IMR-90 (cell line): ENCODE results near the gene EML6.

Source experiments
- BHLHE40 ChIP-seq: fragments of 150-350 bp; IDR thresholded peaks from 2 replicates; pipeline ENCODE4 v1.6.1; 2016; ENCODE audit warnings: mild to moderate bottlenecking, low read depth, low read length
- CEBPB ChIP-seq: IDR thresholded peaks from 2 replicates; pipeline ENCODE4 v1.6.1; 2012; ENCODE audit warnings: low read depth, low read length, improper control_type of control experiment
- CHD1 ChIP-seq: IDR thresholded peaks from 2 replicates; pipeline ENCODE4 v1.6.1; 2012; ENCODE audit warnings: low read depth, low read length, improper control_type of control experiment
- FOS ChIP-seq: fragments of 150-350 bp; IDR thresholded peaks from 2 replicates; pipeline ENCODE4 v1.6.1; 2016; ENCODE audit warnings: low read depth, low read length
- MAFK ChIP-seq: IDR thresholded peaks from 2 replicates; pipeline ENCODE4 v1.6.1; 2012; ENCODE audit warnings: low read depth, low read length, improper control_type of control experiment
- MXI1 ChIP-seq: IDR thresholded peaks from 2 replicates; pipeline ENCODE4 v1.6.1; 2012; ENCODE audit warnings: low read depth, mild to moderate bottlenecking, low read length, moderate library complexity, borderline replicate concordance
- POLR2A ChIP-seq: IDR thresholded peaks from 2 replicates; pipeline ENCODE4 v1.6.1; 2012; ENCODE audit warnings: mild to moderate bottlenecking, low read depth, low read length
- RAD21 ChIP-seq: IDR thresholded peaks from 2 replicates; pipeline ENCODE4 v1.6.1; 2012; ENCODE audit warnings: low read length, improper control_type of control experiment
- RFX5 ChIP-seq: IDR thresholded peaks from 2 replicates; pipeline ENCODE4 v1.8.0; 2012; ENCODE audit warnings: low read depth, mild to moderate bottlenecking, low read length, moderate library complexity
- SMC3 ChIP-seq: fragments of 150-350 bp; IDR thresholded peaks from 2 replicates; pipeline ENCODE4 v1.6.1; 2016; ENCODE audit warnings: low read depth, mild to moderate bottlenecking, antibody characterized with exemption, low read length, moderate library complexity
- TF ChIP-seq, protein P1 (sequence below): conservative IDR thresholded peaks from 2 replicates; pipeline ENCODE4 v1.5.1; 2012; ENCODE audit warnings: mild to moderate bottlenecking, low read depth, low read length, improper control_type of control experiment
- TF ChIP-seq, protein P2 (sequence below): fragments of 150-350 bp; IDR thresholded peaks from 2 replicates; pipeline ENCODE4 v1.6.1; 2016; ENCODE audit warnings: low read depth, mild to moderate bottlenecking, low read length, moderate library complexity, borderline replicate concordance
- TF ChIP-seq, protein P3 (sequence below): fragments of 150-350 bp; IDR thresholded peaks from 2 replicates; pipeline ENCODE4 v1.6.1; 2017; ENCODE audit warnings: mild to moderate bottlenecking, antibody characterized with exemption, low read length, low read depth

DNA sequence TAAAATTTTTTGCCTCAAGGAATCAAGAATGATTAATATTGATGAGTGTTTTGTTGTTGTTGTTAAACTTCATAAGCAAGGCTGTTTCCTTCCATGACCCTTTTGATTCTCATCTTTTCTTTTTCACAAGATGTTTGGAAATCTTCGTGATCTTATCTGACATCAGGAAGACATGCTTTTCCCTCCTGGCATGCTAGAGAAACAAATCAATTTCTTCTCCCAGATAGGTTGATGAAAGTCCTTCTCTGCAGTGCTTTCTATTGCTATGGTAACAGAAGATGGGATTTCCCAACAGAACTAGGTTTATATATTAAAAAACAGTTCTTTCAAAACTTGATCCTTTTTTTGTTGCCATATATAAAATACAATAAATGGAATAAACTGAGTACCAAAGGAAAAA lies 85.2 kb downstream of the EML6 start:
- TF ChIP-seq, protein P1, sequence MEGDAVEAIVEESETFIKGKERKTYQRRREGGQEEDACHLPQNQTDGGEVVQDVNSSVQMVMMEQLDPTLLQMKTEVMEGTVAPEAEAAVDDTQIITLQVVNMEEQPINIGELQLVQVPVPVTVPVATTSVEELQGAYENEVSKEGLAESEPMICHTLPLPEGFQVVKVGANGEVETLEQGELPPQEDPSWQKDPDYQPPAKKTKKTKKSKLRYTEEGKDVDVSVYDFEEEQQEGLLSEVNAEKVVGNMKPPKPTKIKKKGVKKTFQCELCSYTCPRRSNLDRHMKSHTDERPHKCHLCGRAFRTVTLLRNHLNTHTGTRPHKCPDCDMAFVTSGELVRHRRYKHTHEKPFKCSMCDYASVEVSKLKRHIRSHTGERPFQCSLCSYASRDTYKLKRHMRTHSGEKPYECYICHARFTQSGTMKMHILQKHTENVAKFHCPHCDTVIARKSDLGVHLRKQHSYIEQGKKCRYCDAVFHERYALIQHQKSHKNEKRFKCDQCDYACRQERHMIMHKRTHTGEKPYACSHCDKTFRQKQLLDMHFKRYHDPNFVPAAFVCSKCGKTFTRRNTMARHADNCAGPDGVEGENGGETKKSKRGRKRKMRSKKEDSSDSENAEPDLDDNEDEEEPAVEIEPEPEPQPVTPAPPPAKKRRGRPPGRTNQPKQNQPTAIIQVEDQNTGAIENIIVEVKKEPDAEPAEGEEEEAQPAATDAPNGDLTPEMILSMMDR, result no peak
- no peak for TF ChIP-seq POLR2A
- no peak for TF ChIP-seq MXI1
- TF ChIP-seq, protein P2, sequence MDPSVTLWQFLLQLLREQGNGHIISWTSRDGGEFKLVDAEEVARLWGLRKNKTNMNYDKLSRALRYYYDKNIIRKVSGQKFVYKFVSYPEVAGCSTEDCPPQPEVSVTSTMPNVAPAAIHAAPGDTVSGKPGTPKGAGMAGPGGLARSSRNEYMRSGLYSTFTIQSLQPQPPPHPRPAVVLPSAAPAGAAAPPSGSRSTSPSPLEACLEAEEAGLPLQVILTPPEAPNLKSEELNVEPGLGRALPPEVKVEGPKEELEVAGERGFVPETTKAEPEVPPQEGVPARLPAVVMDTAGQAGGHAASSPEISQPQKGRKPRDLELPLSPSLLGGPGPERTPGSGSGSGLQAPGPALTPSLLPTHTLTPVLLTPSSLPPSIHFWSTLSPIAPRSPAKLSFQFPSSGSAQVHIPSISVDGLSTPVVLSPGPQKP, result no peak
- TF ChIP-seq CEBPB, result no peak
- no peak for TF ChIP-seq RAD21
- TF ChIP-seq, protein P3, sequence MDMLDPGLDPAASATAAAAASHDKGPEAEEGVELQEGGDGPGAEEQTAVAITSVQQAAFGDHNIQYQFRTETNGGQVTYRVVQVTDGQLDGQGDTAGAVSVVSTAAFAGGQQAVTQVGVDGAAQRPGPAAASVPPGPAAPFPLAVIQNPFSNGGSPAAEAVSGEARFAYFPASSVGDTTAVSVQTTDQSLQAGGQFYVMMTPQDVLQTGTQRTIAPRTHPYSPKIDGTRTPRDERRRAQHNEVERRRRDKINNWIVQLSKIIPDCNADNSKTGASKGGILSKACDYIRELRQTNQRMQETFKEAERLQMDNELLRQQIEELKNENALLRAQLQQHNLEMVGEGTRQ, result no peak
- TF ChIP-seq CHD1, result no peak
- no peak for TF ChIP-seq MAFK
- TF ChIP-seq FOS, result no peak
- no peak for TF ChIP-seq SMC3
- TF ChIP-seq RFX5, result no peak
- no peak for TF ChIP-seq BHLHE40
